Activated CD4-positive, CD25-positive, alpha-beta regulatory T cell (primary cell): ENCODE results near the gene KLHDC10.
"Not testable (repeated sequence)": the region's sequence is repeated elsewhere in the genome, so short reads cannot be mapped to it uniquely, and the experiment has no call there.

ENCODE experiments used
- DNase-seq, 4 experiments: peaks; one replicate each; lab custom pipeline; 2025; lab: John Stamatoyannopoulos, UW

KLHDC10 gene

GRCh38 chr7:130154501-130155317 is 84.4 kb downstream of the KLHDC10 start:
- DNase-seq: no peak

DNA sequence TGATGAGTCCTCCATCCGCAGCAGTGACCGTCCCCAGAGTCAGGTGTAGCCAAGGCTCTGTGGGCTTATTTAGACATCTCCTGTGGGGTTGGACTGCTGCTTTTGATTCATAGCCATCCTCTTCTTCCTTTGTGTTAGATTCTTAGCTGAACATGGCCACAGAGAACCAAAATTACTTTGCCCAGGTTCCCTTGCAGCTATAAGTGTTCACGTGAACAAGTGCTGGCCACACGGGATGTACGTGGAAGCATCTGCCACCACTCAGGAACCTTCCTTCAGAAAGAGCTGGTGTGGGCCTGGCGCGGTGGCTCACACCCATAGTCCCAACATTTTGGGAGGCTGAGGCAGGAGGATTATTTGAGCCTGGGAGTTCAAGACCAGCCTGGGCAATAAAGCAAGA is 85.8 kb downstream of the KLHDC10 start:
- DNase-seq: no peak

- no peak for DNase-seq
Observed at GRCh38 chr7:130157700-130158099, 87.4 kb downstream of the KLHDC10 start.

- no peak for DNase-seq
Observed at GRCh38 chr7:130160023-130160422, 89.7 kb downstream of the KLHDC10 start.

DNA sequence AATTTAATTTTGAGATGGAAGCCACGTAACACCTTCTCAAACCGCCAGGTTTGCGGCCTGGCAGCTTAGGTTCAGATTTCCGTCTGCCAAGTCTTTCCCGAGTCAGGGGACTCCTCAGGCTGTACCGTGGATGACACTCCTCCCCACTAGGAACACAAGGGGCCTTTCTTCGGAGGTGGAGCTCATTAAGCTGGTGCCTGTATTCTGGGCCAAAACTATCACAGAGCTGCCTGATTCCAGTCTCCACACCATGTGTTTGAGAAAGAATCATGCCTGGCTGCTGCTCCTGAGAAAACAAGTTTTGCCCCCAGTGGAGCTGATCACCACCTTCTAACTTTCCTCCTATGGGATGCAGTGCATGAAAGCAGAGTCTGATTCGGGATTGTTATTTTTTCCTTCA is 90.1 kb downstream of the KLHDC10 start:
- DNase-seq: no peak

DNA sequence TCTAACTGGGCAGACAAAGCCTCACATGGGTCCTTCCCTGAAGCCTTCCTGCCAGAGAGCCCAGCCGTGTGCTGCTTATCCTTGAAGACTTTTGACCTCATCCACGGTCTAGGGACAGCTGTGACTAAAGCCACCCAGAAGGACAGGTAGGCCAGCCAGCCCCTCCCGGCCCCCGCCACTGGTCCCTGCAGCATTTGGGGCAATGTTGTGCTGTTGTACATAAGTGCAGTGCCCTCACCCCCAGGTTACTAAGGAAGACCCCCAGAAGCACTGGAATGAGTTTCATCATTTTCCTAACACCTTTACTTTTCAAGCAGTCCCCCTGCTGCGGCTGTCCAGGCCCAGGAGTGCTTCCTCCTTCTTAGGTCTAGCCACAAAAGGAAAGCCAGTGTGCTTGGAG is 91.9 kb downstream of the KLHDC10 start:
- DNase-seq: no peak

GRCh38 chr7:130174237-130174959 is 104.1 kb downstream of the KLHDC10 start:
- DNase-seq: no peak

GRCh38 chr7:130178251-130178650 is 107.9 kb downstream of the KLHDC10 start:
- DNase-seq: no peak

- no peak for DNase-seq
Observed at GRCh38 chr7:130179631-130180030, 109.3 kb downstream of the KLHDC10 start.

- DNase-seq: peak in 1 of 4 experiments; percentile 15
Observed at GRCh38 chr7:130180571-130181262, 110.4 kb downstream of the KLHDC10 start.

GRCh38 chr7:130181263-130181605 is 110.9 kb downstream of the KLHDC10 start:
- no peak for DNase-seq

DNA sequence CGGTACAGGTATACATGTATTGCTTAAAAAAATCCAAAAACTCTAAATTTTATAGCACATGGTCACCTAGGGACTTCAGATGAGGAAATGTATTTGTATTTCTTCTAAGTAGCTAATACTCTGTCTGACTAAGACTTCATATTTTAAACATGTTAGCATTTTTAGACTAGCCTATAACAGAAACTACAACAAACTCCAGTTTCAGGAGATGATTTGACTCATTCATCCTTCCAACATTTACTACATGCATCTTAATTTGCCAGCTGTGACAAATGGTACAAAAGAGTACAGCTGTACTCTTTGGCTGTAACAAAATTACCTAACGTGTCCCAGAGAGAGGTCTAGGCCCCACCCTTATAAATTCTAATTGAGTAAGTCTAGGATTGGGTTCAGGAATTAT is 112.7 kb downstream of the KLHDC10 start:
- no peak for DNase-seq

- not testable (repeated sequence) for DNase-seq
Observed at GRCh38 chr7:130184349-130184748, 114.0 kb downstream of the KLHDC10 start.
